KG1 (cell line): Measurements from ENCODE around the gene SC5D.

Experiments used
- DNase-seq: peaks from one replicate; lab custom pipeline; 2025; lab: John Stamatoyannopoulos, UW

SC5D gene

GRCh38 chr11:121292495-121293287 is at the start of gene SC5D:
SC5D (plus strand) TSS chr11:121292771; CDS start chr11:121303376, 10,605 bp downstream.
- DNase-seq, result peak; percentile 91

GRCh38 chr11:121244884-121245283 is 47.7 kb upstream of the SC5D start:
- no peak for DNase-seq

- DNase-seq, result no peak
Observed at GRCh38 chr11:121246021-121246768, 46.4 kb upstream of the SC5D start.

- DNase-seq, result no peak
Observed at GRCh38 chr11:121246769-121247035, 45.9 kb upstream of the SC5D start.

- no peak for DNase-seq
Observed at GRCh38 chr11:121248496-121248895, 44.1 kb upstream of the SC5D start.

- DNase-seq, result peak; percentile 37
Observed at GRCh38 chr11:121249039-121249663, 43.4 kb upstream of the SC5D start.

- no peak for DNase-seq
Observed at GRCh38 chr11:121250843-121251242, 41.7 kb upstream of the SC5D start.

GRCh38 chr11:121253951-121254350 is 38.6 kb upstream of the SC5D start:
- no peak for DNase-seq

GRCh38 chr11:121254756-121255155 is 37.8 kb upstream of the SC5D start:
- no peak for DNase-seq

GRCh38 chr11:121255473-121256125 is 37.0 kb upstream of the SC5D start:
- DNase-seq, result no peak

- no peak for DNase-seq
Observed at GRCh38 chr11:121257289-121257688, 35.3 kb upstream of the SC5D start.

- DNase-seq, result no peak
Observed at GRCh38 chr11:121257976-121258375, 34.6 kb upstream of the SC5D start.

- no peak for DNase-seq
Observed at GRCh38 chr11:121265586-121265985, 27.0 kb upstream of the SC5D start.

GRCh38 chr11:121268581-121268980 is 24.0 kb upstream of the SC5D start:
- no peak for DNase-seq

- DNase-seq, result no peak
Observed at GRCh38 chr11:121270001-121270678, 22.4 kb upstream of the SC5D start.

- no peak for DNase-seq
Observed at GRCh38 chr11:121274332-121274991, 18.1 kb upstream of the SC5D start.

- no peak for DNase-seq
Observed at GRCh38 chr11:121281698-121282097, 10.9 kb upstream of the SC5D start.

- no peak for DNase-seq
Observed at GRCh38 chr11:121282386-121282785, 10.2 kb upstream of the SC5D start.

- no peak for DNase-seq
Observed at GRCh38 chr11:121282886-121283502, 9.6 kb upstream of the SC5D start.

- no peak for DNase-seq
Observed at GRCh38 chr11:121291319-121291718, 1.3 kb upstream of the SC5D start.

- DNase-seq, result peak; percentile 91
Observed at GRCh38 chr11:121291896-121292494, 576 bp upstream of the SC5D start.
